ENCODE results near the gene LZTS3.
"Not testable (repeated sequence)": the region's sequence is repeated elsewhere in the genome, so short reads cannot be mapped to it uniquely, and the experiment has no call there.

The LZTS3 gene

GRCh38 chr20:3192226-3193015, 19.1 kb upstream of the LZTS3 start:
- FAIRE-seq, result no peak

GRCh38 chr20:3190681-3191111, 17.3 kb upstream of the LZTS3 start:
- FAIRE-seq, result no peak

GRCh38 chr20:3189561-3190131, 16.3 kb upstream of the LZTS3 start:
- FAIRE-seq, result no peak

DNA sequence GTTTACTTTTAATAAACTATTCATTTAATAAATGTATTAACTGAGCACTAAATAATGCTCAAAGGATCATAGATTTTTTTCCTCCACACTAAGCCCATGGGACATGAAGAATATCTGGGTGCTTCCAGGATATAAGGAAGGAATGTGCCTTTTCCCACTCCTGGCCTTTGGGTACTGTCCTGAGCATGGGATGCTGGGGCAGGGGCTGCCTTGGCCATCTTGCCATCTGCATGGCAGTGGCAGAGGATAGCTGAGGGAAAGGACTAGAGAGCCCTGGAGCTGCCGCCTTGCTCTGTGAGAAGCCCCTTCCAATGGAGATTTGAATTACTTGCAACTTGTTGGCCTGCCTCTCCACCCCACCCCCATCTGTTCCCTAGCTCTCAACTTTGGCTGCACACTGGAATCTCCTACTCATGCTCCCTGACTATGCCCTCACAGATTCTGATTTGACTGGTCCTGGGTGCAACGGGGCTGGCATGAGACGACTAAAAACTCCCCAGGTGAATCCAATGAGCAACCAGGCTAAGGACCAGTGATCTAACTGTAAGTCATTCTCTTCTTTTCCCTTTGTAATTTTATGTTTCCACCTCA, 15.6 kb upstream of the LZTS3 start:
- no peak for FAIRE-seq

DNA sequence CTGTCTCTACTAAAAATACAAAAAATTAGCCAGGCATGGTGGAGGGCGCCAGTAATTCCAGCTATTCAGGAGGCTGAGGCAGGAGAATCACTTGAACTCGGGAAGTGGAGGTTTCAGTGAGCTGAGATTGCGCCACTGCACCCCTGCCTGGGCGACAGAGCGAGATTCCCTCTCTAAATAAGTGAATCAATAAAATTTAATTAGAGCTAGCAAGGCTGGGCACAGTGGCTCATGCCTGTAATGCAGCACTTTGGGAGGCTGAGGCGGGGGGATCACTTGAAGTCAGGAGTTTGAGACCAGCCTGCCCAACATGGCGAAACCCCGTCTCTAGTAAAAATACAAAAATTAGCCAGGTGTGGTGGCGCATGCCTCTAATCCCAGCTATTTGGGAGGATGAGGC, 14.5 kb upstream of the LZTS3 start:
- not testable (repeated sequence) for FAIRE-seq

- FAIRE-seq, result no peak
Measured at GRCh38 chr20:3183896-3184612, 10.7 kb upstream of the LZTS3 start.

- FAIRE-seq, result not testable (repeated sequence)
Measured at GRCh38 chr20:3182429-3182828, 9.1 kb upstream of the LZTS3 start.

- no peak for FAIRE-seq
Measured at GRCh38 chr20:3181270-3181669, 7.9 kb upstream of the LZTS3 start.

GRCh38 chr20:3180319-3180718, 7.0 kb upstream of the LZTS3 start:
- FAIRE-seq, result no peak

DNA sequence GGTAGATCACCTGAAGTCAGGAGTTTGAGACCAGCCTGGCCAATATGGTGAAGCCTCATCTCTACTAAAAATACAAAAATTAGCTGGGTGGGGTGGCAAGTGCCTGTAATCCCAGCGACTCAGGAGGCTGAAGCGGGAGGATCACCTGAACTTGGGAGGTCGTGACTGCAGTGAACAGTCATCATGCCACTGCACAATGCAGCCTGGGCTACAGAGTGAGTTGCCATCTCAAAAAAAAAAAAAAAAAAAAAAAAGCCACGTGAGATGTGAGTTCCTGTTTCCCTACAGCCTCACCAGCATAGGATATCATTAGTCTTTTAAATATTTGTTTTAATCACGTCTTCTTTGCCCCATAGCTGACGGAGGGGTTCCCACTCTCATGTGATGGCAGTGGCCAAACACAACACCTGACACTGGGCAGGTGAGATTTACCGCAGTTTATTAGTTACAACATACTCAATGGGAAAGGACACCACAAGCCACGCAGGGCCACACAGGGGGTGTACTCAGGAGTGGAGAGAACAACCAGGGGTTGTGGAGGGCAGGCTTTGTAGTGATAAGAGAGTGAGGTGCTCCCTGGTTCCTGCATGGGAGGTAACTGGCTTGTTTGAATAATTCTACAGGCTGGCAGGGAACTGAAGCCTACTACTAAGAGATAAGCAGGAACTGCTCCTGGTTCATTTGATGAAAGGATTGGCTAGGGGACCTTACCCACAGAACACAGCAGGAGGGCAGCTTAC, 4.6 kb upstream of the LZTS3 start:
- FAIRE-seq, result no peak

DNA sequence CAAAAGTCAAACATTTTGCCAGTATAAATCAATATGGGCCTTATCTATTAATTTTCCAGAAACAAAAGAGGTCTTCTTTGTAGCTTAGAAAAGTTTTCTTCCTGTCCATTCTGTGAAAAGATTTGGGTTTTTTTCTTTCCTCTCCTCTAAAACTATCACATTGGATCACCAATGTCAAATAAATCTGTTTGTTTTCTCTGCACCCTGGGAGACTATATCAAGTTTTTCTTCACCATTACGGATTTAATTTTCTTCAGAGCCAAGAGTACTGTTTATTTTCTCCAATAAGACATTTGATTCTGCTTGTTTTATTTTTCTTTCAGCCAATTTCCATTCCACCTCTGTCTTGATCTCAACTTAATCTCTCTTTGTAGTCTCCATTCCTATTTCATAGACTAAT, 1.9 kb upstream of the LZTS3 start:
- no peak for FAIRE-seq

DNA sequence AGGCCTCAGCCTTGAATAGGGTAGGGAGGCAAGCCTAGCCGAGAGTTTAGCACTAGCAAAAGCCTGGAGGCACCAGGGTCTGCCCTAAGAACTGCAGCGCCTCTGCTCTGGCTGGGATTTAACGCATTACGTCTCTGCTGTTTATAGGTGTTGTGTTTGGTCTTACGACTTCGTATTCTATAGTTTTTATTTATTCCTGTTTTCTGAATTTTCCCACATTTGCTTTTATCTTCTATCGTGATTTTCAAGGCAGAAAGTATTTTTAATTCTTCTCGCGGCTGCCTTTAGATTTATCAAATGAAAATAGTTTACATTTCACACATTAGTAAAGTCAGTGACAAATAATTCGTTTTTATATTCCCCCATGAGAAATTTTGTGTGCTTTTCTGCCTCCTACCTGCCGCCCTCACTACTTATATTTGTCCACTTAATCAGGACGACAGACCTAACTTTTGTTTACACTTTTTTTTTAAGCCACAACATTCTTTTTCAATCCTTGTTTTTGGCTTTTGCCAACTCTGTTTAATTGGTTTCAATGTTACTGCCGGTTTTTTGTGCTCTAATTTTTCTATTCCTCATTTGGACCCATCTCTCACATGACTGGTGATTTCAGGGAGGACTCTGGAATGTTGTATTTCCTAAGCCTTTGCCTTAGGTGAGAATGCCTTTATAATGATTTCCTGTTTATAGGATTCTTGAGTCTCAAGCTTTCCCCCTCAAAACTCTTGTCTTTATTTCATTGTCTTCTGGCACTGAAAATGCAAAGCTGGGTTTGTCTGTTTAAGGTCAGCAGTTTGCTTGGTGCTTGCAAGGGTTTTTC, 1.3 kb upstream of the LZTS3 start:
- peak; percentile 74 for FAIRE-seq

GRCh38 chr20:3173610-3174441, 477 bp upstream of the LZTS3 start:
- no peak for FAIRE-seq

DNA sequence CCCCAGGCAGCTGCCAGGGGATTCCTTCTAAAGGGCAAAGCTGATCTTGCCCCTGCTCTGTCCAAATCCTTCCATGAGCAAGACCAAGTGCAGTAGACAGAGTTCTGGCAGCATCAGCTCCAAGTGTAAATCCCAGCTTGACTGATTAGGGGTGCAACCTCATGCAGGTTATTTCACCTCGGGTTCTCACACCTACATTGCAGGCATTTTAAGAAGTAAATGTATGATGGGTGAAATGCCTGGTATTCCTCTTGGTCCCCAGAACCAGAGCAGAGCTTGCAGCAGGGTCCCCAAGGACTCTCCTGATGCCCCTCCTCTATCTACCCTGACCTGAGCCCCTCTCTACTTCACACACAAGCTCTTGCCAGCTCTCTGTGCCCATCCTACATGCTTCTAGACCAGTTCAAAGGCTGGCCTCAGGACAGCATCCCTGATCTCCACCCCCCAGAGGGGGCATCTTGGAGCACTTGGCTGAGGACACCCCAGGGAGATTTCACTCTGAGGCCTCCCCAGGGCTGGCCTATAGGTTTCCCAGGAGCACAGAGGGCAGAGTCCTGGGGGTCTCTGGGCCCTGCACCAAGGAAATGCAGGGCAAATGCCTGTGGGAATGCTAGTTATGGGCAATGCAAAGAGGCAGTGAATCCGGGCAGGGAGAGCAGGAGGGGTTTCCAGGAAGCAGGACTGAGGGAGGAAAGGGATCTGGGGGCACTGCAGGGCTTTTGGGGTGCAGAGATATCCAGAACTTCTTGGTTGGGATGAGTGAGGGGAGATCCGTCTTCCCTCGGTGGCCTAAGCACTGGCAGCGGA, 1.0 kb downstream of the LZTS3 start:
- FAIRE-seq, result no peak

DNA sequence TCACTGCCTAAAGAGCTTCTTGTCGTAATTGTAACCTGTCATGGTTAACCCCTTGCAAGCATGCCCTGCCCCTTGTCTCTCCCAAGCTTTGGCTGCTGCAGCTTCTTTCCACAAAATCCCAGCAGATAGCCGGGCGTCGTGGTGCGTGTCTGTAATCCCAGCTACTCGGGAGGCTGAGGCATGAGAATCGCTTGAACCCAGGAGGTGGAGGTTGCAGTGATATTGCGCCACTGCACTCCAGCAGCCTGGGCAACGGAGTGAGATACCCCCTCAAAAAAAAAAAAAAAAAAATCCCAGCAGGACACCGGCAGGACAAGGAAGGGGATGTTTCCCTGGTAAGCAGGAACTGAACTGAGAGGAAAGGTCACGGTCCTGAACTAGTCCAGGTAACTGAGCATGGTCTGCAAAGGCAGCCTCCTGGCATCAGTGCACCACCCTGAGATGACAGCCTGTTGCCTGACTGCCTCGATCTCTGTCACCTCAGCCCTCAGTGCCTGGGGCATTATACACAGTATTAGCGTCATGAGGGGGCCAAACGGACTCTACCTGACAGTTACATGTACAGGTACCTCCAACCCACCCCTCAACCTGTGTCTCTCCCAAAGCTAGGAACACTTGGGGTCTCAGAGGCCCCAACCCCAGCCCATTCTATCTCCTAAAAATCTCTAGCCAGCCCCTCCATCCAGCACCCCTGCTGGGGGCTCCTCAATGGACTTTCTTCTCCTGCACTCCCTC, 1.8 kb downstream of the LZTS3 start:
- no peak for FAIRE-seq

DNA sequence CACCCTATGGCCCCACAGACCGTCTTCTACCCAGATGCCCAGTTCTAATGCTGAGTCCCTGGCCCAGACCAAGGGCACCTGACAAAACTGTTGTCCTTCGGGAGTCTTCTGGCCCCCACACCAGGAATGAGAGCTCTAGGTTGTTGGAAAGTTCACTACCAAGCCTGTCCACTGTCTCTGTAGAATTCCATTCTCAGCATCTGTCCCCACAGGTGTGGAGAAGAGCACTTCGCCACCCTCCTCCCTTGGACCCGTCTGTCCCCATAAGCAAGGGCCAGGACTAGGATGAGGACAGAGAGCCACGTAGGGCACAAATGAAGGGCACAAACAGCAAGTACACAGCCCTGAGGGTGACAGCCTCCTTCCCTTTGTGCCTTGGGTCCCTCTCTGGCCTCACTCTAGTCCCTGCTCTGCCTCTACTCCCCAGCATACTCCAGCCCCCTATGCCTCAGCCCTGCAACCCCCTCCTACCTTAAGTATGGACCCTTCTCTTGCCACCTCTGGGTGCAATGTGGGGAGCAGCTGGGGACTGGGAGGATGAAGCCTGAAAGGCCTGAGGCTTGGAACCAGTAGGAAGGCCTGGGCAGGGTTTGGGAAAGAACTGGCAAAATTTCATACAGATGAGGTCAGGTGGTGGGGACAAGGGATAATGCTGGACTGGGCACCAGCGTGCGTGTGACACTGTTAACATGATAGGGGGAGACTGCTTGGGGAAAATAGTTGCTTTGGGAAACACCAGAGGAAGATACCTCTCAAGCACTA, 4.3 kb downstream of the LZTS3 start:
- no peak for FAIRE-seq

DNA sequence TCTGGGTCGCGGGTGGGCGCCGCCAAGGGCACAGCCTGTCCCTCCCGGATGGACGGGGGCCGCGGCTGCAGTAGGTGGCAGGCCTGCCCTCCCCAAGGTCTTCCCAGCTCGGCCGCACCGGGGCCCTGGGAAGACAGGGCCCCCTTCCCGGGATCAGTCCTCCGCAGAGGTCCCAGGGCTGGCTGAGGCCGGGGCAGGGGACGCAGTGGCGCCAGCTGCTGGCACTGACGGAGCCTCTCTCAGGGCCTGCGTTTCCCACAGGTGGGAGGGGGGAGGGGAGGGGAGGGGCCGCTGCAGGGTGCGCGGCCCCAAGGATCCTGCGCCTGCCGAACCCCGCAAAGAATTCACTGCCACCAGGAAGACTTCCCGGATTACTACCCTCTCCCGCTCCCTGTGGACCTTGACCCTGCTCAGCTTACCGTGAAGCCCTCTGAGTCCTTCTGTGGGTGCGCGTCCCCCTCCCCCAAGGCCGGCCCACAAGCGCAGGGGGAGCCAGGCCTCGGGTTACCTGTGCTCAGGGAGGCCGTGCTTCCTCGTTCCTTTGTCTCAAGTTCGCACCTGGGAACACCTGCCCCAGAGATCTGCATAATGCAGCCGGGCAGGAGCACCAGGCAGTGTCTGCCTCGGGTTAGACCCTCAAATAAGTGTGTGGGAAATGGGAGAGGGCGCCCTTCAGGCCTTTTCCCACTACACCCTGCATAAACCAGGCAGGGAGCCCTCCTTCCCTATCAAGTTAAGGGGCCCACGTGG, 5.1 kb downstream of the LZTS3 start:
- no peak for FAIRE-seq

DNA sequence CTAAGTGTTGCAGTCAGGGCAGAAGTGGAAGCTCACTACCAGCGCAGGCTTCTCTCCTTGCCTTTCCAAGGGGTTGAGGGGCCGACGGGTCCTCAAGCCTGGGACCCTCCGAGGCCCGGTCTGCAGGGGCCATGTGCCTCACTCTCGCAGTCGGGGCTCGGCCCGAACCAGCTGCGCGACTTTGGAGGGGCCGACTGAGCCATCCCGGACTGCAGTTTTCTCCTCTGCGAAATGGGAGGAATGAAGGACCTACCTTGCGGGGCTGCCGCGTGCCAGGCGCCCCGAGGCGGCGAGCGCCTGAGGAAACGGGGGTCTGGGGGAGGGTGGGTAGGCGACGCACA, 5.6 kb downstream of the LZTS3 start:
- no peak for FAIRE-seq
